ENCODE measurements around the gene BICDL1.

GRCh38 chr12:120125029-120125428 lies 136.0 kb downstream of the BICDL1 start:
- TF ChIP-seq CTCF (IDR thresholded peaks at IDR 0.05) (no peak), POLR2A (IDR thresholded peaks at IDR 0.05) (no peak)
